Suprapubic skin (tissue), 4 donors: ENCODE results near the gene OGFOD2. TPM values are rescaled to one million over a fixed set of nuclear protein-coding genes. Genes with fewer than 3 reads are reported as not detected.

Source experiments
- DNase-seq, 2 donors: peaks; one replicate each; pipeline ENCODE4 v3.0.0-alpha.2; 2019; ENCODE audit warnings: low spot score in 2 of 2
- H3K27ac ChIP-seq: fragments of 200-600 bp; sonication (generic); one replicate; pipeline ENCODE4 v1.5.1; 2019
- H3K27me3 ChIP-seq: fragments of 200-600 bp; sonication (generic); one replicate; pipeline ENCODE4 v1.5.1; 2019
- H3K36me3 ChIP-seq: fragments of 200-600 bp; sonication (generic); one replicate; pipeline ENCODE4 v1.5.1; 2019
- H3K4me1 ChIP-seq: fragments of 200-600 bp; sonication (generic); one replicate; pipeline ENCODE4 v1.5.1; 2019
- H3K4me3 ChIP-seq: fragments of 200-600 bp; sonication (generic); one replicate; pipeline ENCODE4 v1.5.1; 2019; ENCODE audit warnings: mild to moderate bottlenecking
- H3K9me3 ChIP-seq: fragments of 200-600 bp; sonication (generic); one replicate; pipeline ENCODE4 v1.5.1; 2019
- EP300 ChIP-seq: sonication (generic); formaldehyde crosslinking; IDR thresholded peaks from one replicate; pipeline ENCODE4 v1.6.1; 2017; ENCODE audit warnings: antibody characterized with exemption
- POLR2A ChIP-seq, 2 donors: fragments of 450-650 bp; IDR thresholded peaks; one replicate each; pipeline ENCODE4 v1.6.1; 2017; ENCODE audit warnings: antibody characterized with exemption in 2 of 2, mild to moderate bottlenecking in 2 of 2, moderate library complexity in 2 of 2
- POLR2AphosphoS5 ChIP-seq, 3 donors: sonication (generic); formaldehyde crosslinking; IDR thresholded peaks; one replicate each; pipeline ENCODE4 v1.6.1; 2017; ENCODE audit warnings: antibody characterized with exemption in 3 of 3
- WGBS: methylation state at CpG from one replicate; pipeline ENCODE4 v1.1.5; 2018; 5-methylcytosine and 5-hydroxymethylcytosine counted together
- total RNA-seq, 4 donors: library from RNA; depleted of rRNA; stranded (reverse); fragments of >200 nt; gene quantifications; one replicate each; pipeline ENCODE4 v1.1.0, GENCODE V29; 2016
- TF ChIP-seq, protein P1 (sequence below), 2 donors: fragments of 200-600 bp in 1 of 2; fragments of 450-650 bp in 1 of 2; sonication (generic) in 1 of 2; IDR thresholded peaks; one replicate each; pipeline ENCODE4 v1.5.1; 2016 to 2019; ENCODE audit warnings: antibody characterized with exemption in 2 of 2, mild to moderate bottlenecking in 1 of 2, moderate library complexity in 1 of 2

Gene OGFOD2
- total RNA-seq, 4 donors from 2014 or later, result 9.9 to 27.0 (median 13.5) TPM

DNA sequence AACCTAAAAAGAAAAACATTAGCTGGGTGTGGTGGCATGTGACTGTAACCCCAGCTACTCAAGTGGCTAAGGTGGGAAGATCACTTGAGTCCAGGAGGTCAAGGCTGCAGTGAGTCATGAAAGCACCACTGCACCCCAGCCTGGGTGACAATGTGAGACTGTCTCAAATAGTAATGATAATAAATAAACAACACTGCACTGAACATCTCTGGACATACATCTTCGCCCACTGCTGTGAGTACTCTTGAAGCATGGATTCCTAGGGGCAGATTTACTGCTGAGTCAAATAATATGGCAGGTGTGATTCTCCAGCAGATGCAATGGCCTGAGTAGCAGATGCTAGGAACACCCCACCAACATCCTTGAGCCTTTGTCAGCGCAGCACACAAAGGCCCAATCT is 32.4 kb upstream of the OGFOD2 start:
- Histone ChIP-seq H3K36me3 (no peaks in the 10 kb centered on the region), H3K9me3 (no peaks in the 10 kb centered on the region), H3K4me1 (peaks cover 42% of the 10 kb centered on the region), H3K4me3 (no peak overlapping the region), H3K27ac (no peak overlapping the region), H3K27me3 (no peaks in the 10 kb centered on the region)
- 92% methylated on average over 2 of the region's 2 CpGs for WGBS
- TF ChIP-seq EP300 (no peak), POLR2AphosphoS5 (IDR thresholded peaks at IDR 0.05) (no peak), POLR2A (IDR thresholded peaks at IDR 0.05) (no peak)
- TF ChIP-seq, protein P1, sequence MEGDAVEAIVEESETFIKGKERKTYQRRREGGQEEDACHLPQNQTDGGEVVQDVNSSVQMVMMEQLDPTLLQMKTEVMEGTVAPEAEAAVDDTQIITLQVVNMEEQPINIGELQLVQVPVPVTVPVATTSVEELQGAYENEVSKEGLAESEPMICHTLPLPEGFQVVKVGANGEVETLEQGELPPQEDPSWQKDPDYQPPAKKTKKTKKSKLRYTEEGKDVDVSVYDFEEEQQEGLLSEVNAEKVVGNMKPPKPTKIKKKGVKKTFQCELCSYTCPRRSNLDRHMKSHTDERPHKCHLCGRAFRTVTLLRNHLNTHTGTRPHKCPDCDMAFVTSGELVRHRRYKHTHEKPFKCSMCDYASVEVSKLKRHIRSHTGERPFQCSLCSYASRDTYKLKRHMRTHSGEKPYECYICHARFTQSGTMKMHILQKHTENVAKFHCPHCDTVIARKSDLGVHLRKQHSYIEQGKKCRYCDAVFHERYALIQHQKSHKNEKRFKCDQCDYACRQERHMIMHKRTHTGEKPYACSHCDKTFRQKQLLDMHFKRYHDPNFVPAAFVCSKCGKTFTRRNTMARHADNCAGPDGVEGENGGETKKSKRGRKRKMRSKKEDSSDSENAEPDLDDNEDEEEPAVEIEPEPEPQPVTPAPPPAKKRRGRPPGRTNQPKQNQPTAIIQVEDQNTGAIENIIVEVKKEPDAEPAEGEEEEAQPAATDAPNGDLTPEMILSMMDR (IDR thresholded peaks at IDR 0.05), result no peak
- DNase-seq, result no peak

DNA sequence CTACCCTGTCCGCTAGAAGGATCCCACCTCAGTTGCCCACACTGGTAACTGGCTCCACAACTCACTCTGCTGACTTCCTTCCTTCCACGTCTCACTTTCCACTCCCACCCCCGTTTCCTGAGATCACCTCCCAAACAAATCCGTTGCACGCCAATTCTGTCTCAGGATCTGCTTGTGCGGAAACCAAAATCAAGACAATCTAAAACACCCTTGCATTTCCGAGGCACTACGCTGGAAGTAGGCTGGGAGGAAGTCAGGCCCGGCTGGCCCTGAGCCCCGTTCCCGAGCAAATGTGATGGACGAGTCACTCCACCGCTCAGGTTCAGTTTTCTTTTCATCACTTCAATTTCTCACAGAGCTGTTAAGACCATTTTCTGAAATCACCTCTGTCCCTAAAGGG is 31.8 kb upstream of the OGFOD2 start:
- DNase-seq, result no peak
- WGBS, result 73% methylated on average over 13 of the region's 13 CpGs
- no peak overlapping the region for H3K27ac ChIP-seq
- no peak for TF ChIP-seq EP300
- no peak for TF ChIP-seq POLR2A (IDR thresholded peaks at IDR 0.05)
- TF ChIP-seq, protein P1 (IDR thresholded peaks at IDR 0.05), result no peak
- TF ChIP-seq POLR2AphosphoS5 (IDR thresholded peaks at IDR 0.05), result no peak
- H3K4me1 ChIP-seq, result peaks cover 45% of the 10 kb centered on the region
- H3K9me3 ChIP-seq, result no peaks in the 10 kb centered on the region
- no peaks in the 10 kb centered on the region for H3K27me3 ChIP-seq
- no peak overlapping the region for H3K4me3 ChIP-seq
- H3K36me3 ChIP-seq, result no peaks in the 10 kb centered on the region

DNA sequence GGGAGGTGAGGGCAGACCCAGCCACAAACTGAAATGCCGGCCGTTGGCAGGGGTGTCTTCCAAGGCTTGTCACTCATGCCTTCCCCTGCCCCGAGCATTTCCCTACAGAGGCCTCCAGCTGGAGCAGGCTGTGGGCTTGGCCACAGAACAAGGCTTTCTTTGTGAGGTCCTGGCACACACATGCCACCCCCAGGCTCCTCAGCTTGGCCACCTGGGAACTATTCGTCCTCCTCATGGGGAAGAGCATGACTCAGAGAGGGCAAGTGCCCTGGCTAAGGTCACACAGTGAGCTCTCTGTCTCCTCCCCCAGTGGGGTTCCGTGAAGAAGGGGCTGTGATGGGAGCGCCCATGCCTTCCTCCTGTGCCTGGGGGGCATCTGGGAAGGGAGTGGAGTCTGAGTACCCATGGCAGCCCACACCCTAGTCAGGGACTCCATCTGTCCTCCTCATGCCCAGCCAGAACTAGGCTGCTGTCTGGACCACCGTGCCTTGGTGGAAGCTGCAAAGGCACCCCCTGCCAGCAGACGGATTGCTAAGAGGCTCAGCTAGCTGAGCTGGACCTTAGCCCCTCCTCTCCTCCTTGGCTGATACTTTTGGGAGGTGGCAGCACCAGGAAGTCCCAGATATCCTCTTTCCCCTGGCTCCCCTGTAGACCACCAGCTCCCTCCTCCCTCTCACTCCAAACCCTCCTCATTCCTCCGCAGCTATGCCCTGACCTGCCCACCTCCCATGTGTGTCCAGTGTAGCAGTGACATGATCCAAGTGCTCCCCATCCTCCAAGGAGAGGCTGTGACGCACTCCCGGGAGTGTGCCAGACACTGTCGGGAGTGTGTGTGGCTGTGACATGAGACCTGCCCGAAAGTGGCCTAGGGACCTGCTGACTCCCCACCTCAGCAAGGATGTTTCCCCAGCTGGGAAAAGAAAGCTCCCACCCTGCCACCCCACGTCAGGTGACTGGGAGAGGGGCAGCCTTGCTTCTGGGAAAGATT is 30.1 kb upstream of the OGFOD2 start:
- Histone ChIP-seq H3K36me3 (no peaks in the 10 kb centered on the region), H3K4me3 (no peak overlapping the region), H3K27ac (peak overlapping the region; percentile 63), H3K9me3 (no peaks in the 10 kb centered on the region), H3K4me1 (peaks cover 50% of the 10 kb centered on the region), H3K27me3 (no peaks in the 10 kb centered on the region)
- peak in 1 of 2 donors; percentile 88 for DNase-seq
- WGBS, result 57% methylated on average over 8 of the region's 14 CpGs
- TF ChIP-seq POLR2AphosphoS5 (IDR thresholded peaks at IDR 0.05) (no peak), EP300 (no peak), POLR2A (IDR thresholded peaks at IDR 0.05) (no peak)
- TF ChIP-seq, protein P1 (IDR thresholded peaks at IDR 0.05), result no peak

DNA sequence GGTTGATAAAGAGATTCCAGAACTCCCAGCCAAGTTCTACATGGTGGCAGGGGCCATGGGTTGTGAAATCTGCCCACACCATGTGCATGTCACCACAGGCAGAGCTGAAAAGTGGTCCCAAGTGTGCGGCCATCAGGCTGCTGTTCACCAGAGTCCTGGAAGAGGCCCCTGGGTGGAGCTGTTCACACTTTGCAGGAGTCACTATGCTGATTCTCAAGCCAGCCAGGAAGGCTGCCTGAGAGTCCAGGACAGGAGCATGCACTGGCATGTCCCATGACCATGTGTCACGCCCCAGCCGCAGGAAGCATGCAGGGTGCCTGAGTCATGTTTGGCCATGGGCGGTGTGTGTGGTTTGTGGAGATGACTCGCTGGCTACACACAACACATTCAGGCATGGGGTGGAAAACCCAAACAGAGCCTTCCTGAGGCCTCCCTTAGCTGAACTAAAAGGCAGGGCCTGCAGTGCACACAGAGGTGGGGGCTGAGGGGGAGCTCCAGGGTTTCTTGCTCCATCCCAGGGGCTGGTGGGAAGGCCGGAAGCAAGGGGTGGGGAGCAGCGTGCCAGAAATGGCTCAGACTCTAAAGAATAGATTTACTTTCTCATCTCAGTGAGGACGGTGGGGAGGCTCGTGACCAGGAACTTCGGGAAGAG is 28.2 kb upstream of the OGFOD2 start:
- Histone ChIP-seq H3K36me3 (no peaks in the 10 kb centered on the region), H3K4me1 (peaks cover 51% of the 10 kb centered on the region), H3K4me3 (no peak overlapping the region)

More for the DNA sequence above, 28.2 kb upstream of the OGFOD2 start:
- 24% methylated on average over 6 of the region's 10 CpGs for WGBS
- DNase-seq, result peak; percentile 98
- Histone ChIP-seq H3K27ac (peak overlapping the region; percentile 91), H3K27me3 (no peaks in the 10 kb centered on the region), H3K9me3 (no peaks in the 10 kb centered on the region)
- no peak for TF ChIP-seq EP300
- TF ChIP-seq POLR2A (IDR thresholded peaks at IDR 0.05), result no peak
- TF ChIP-seq, protein P1 (IDR thresholded peaks at IDR 0.05), result peak; percentile 28 to 53
- TF ChIP-seq POLR2AphosphoS5 (IDR thresholded peaks at IDR 0.05), result peak; percentile 89 to 99 (median 96)
